Fibroblast of the aortic adventitia (primary cell): ENCODE measurements around the gene HEXA. TPM values are rescaled to one million over a fixed set of nuclear protein-coding genes. Genes with fewer than 3 reads are reported as not detected.

Experiments used
- DNase-seq: peaks from one replicate; pipeline ENCODE4 v3.0.0-alpha.2; 2010; ENCODE audit warnings: low read depth
- H3K4me3 ChIP-seq: 2 replicates; pipeline ENCODE4 v1.5.1; 2011; ENCODE audit warnings: low read depth, mild to moderate bottlenecking, control low read depth, low read length, moderate library complexity
- CTCF ChIP-seq: IDR thresholded peaks from 2 replicates; pipeline ENCODE4 v1.5.1; 2011; ENCODE audit warnings: mild to moderate bottlenecking, low read length, control low read depth, inconsistent platforms; ENCODE audit not compliant: insufficient read depth
- total RNA-seq: library from RNA; depleted of rRNA; stranded (reverse); fragments of >200 nt; gene quantifications from 2 replicates; pipeline ENCODE4 v1.2.3, GENCODE V29; 2012; ENCODE audit warnings: low replicate concordance

Gene HEXA
- total RNA-seq, 1 donor: 89.0 TPM

- no peak overlapping the region for H3K4me3 ChIP-seq
- DNase-seq: no peak
- no peak for TF ChIP-seq CTCF
Measured at GRCh38 chr15:72313448-72313840, 62.4 kb downstream of the HEXA start.

- H3K4me3 ChIP-seq: no peak overlapping the region
- TF ChIP-seq CTCF: peak; percentile 79
- DNase-seq: peak; percentile 74
Measured at GRCh38 chr15:72312605-72313447, 63.0 kb downstream of the HEXA start.

GRCh38 chr15:72307026-72307425, 68.8 kb downstream of the HEXA start:
- no peak for TF ChIP-seq CTCF
- H3K4me3 ChIP-seq: no peak overlapping the region
- DNase-seq: no peak

- no peak for TF ChIP-seq CTCF
- DNase-seq: peak; percentile 39
Measured at GRCh38 chr15:72306211-72306785, 69.5 kb downstream of the HEXA start.

GRCh38 chr15:72304596-72304995, 71.2 kb downstream of the HEXA start:
- H3K4me3 ChIP-seq: no peak overlapping the region
- TF ChIP-seq CTCF: no peak
- DNase-seq: no peak

More at GRCh38 chr15:72306211-72306785, 69.5 kb downstream of the HEXA start:
- no peak overlapping the region for H3K4me3 ChIP-seq

- peak; percentile 18 for DNase-seq
- no peak for TF ChIP-seq CTCF
- H3K4me3 ChIP-seq: no peak overlapping the region
Measured at GRCh38 chr15:72302955-72303354, 72.9 kb downstream of the HEXA start.

Other genes with a start within 250 kb of the HEXA start
- 0.33 and 0.63 TPM in 2 replicates for gene GRAMD2A, start 178.2 kb downstream of the HEXA start, total RNA-seq
- gene PKM, start 144.8 kb downstream of the HEXA start, total RNA-seq: 1,143 and 1,845 TPM in 2 replicates
- 28.7 and 41.7 TPM in 2 replicates for gene PARP6, start 103.5 kb downstream of the HEXA start, total RNA-seq
- gene CELF6, start 55.9 kb downstream of the HEXA start, total RNA-seq: 0.18 and 1.6 TPM in 2 replicates
- not detected in 2 replicates for gene TMEM202, start 22.3 kb upstream of the HEXA start, total RNA-seq
- 51.1 and 69.2 TPM in 2 replicates for gene ARIH1, start 98.3 kb upstream of the HEXA start, total RNA-seq